ENCODE data around the gene EAF2.

Gene EAF2

GRCh38 chr3:121863801-121864200 lies 28.8 kb downstream of the EAF2 start:
- no peak for DNase-seq

- no peak for DNase-seq
Measured at GRCh38 chr3:121869736-121870135, 34.7 kb downstream of the EAF2 start.

GRCh38 chr3:121870717-121871116 lies 35.7 kb downstream of the EAF2 start:
- DNase-seq, result no peak

GRCh38 chr3:121871430-121871829 lies 36.4 kb downstream of the EAF2 start:
- DNase-seq, result no peak

- no peak for DNase-seq
Measured at GRCh38 chr3:121878411-121878810, 43.4 kb downstream of the EAF2 start.

GRCh38 chr3:121883507-121883906 lies 48.5 kb downstream of the EAF2 start:
- no peak for DNase-seq

GRCh38 chr3:121885386-121885785 lies 50.4 kb downstream of the EAF2 start:
- DNase-seq, result no peak

GRCh38 chr3:121894301-121894990 lies 59.4 kb downstream of the EAF2 start, which contains the start of gene SLC15A2:
Gene SLC15A2, plus strand, starts transcription at chr3:121894401. Its CDS starts 76 bp downstream, at chr3:121894477.
- DNase-seq, result no peak

- DNase-seq, result no peak
Measured at GRCh38 chr3:121895121-121895520, 60.1 kb downstream of the EAF2 start.

- DNase-seq, result no peak
Measured at GRCh38 chr3:121895736-121896135, 60.7 kb downstream of the EAF2 start.

GRCh38 chr3:121896823-121897222 lies 61.8 kb downstream of the EAF2 start:
- DNase-seq, result no peak

- no peak for DNase-seq
Measured at GRCh38 chr3:121897296-121897695, 62.3 kb downstream of the EAF2 start.

- no peak for DNase-seq
Measured at GRCh38 chr3:121913305-121913990, 78.4 kb downstream of the EAF2 start.

GRCh38 chr3:121914081-121914998 lies 79.3 kb downstream of the EAF2 start:
- DNase-seq, result no peak

- DNase-seq, result no peak
Measured at GRCh38 chr3:121916189-121916588, 81.2 kb downstream of the EAF2 start.

- no peak for DNase-seq
Measured at GRCh38 chr3:121918779-121919483, 83.9 kb downstream of the EAF2 start.

GRCh38 chr3:121924734-121925133 lies 89.7 kb downstream of the EAF2 start:
- DNase-seq, result no peak

GRCh38 chr3:121926380-121926779 lies 91.4 kb downstream of the EAF2 start:
- DNase-seq, result no peak
